Measurements from ENCODE around the gene OR4D9.

OR4D9 gene

GRCh38 chr11:59550368-59550841 lies 39.1 kb downstream of the OR4D9 start:
- peak; percentile 67 to 74 (median 74) for DNase-seq (ENCODE audit: low read depth in 3 of 3, low spot score in 1 of 3)

GRCh38 chr11:59550842-59551658 lies 39.7 kb downstream of the OR4D9 start:
- peak; percentile 44 to 69 (median 68) for DNase-seq (ENCODE audit: low read depth in 3 of 3, low spot score in 1 of 3)

GRCh38 chr11:59551659-59552521 lies 40.6 kb downstream of the OR4D9 start:
- DNase-seq (ENCODE audit: low read depth in 3 of 3, low spot score in 1 of 3): no peak

DNA sequence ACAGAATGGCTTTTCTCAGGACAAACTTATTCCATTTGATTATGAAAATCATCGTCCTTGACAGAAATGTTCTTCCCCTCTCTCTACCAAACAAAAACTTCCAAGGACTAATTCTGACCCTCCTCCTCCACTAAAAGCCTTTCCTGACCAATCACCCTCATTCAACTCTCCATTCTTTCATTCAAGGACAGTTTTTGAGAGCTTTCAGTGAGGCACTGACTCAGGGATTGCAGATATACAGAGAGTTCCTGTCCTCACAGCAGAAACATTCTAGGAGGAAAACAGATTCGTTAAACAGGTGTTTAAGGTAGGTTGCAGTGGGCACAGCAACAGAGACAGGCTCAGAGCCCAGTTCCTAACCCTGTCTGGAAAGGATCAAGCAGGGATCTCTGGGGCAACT lies 41.5 kb downstream of the OR4D9 start:
- no peak for DNase-seq (ENCODE audit: low read depth in 3 of 3, low spot score in 1 of 3)

DNA sequence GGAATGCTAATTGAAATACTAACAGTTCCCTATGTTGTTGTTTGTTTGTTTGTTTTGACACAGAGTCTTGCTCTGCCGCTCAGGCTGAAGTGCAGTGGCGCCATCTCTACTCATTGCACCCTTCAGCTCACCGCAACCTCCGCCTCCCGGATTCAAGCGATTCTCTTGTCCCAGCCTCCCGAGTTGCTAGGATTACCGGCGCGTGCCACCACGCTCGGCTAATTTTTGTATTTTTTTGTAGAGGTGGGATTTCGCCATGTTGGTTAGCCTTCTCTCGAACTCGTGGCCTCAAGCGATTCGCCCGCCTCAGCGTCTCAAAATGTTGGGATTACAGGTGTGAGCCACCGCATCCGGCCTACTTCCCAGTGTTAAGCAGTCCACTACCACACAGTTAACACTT lies 42.0 kb downstream of the OR4D9 start:
- DNase-seq (ENCODE audit: low read depth in 3 of 3, low spot score in 1 of 3): no peak

DNA sequence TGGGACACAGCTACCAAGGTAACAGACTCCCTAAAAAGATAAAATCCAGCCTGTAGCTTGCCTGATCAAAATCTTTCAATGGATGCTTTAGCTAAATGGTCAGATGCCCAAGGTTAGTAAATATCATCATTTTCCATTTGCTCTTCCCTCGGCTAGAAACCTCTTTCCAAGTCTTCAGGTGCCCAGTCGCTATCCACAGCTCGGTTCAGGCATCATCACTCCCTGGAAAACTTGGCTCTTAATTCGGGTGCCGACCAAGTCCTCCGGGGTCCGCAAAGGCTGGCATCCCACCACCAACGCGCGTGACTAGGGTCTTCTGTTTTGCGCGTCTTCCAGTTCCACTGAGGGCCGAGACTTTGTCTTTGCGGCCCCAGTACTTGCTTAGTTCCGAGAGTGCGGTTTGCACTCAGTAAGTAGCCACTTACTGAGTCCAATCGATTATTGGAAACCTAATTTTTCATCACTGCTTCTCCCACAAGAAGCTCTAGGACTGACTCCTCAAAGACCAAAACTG lies 44.3 kb downstream of the OR4D9 start:
- no peak for DNase-seq (ENCODE audit: low read depth in 3 of 3, low spot score in 1 of 3)

GRCh38 chr11:59556115-59556916 lies 45.0 kb downstream of the OR4D9 start:
- DNase-seq (ENCODE audit: low read depth in 3 of 3, low spot score in 1 of 3): peak in 2 of 3 donors; percentile 25 to 69

- DNase-seq (ENCODE audit: low read depth in 3 of 3, low spot score in 1 of 3): no peak
Measured at GRCh38 chr11:59556917-59557348, 45.6 kb downstream of the OR4D9 start.

DNA sequence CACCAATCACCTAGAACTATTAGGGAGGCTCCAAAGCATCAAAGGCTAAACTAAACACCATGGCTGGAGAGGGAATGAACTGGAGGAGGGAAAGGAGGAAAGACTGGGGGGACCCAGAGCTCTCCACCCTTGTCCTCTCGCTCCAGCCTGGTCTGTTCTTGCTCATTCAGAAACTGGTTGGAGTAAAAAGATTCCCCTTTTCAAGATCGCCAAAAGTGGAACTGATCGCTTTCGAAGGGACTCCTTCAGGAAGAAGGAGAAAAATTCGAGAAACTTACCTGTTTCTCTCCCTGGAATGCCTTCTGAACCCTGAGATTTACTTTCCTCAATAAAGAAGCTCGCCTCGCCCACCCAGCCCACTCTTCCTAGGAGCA lies 46.9 kb downstream of the OR4D9 start:
- DNase-seq (ENCODE audit: low read depth in 3 of 3, low spot score in 1 of 3): no peak

GRCh38 chr11:59559886-59560285 lies 48.5 kb downstream of the OR4D9 start:
- no peak for DNase-seq (ENCODE audit: low read depth in 3 of 3, low spot score in 1 of 3)

GRCh38 chr11:59560290-59560701 lies 49.0 kb downstream of the OR4D9 start:
- DNase-seq (ENCODE audit: low read depth in 3 of 3, low spot score in 1 of 3): peak; percentile 42 to 61 (median 51)

DNA sequence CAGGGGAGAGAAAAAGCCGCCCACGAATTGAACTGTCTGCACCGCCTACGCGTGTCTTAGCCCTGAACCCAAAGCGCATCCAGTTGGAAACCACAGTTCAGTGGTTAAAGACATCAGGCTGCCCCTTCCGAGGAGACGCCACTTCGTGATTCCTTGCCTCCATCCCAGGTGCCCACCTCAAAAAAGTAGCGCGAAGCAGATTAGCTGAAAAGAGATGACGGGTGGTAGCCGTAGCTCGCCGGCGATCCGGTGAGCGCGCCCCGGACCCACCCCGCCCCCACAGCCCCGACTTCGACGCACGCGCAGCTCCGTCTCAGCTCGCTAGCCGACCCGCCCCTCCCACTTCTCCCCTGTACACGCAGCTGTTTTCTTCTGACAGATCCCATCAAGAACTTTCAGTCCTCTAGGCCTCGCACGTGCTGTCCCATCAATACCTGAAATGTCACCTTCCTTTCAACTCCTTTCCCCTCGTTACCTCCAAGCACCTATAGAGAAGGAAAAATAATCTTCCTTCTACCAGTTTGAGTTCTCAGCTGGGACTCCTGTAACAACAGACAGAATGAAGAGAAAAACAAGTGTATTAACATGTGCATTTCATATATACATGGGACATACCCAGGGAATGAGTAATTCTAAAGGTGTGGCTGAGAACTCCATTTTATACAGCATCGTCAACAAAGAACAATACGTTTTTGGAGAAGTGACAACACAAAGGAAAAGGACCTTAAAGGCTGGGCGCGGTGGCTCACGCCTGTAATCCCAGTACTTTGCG lies 49.5 kb downstream of the OR4D9 start:
- peak; percentile 52 to 70 (median 66) for DNase-seq (ENCODE audit: low read depth in 3 of 3, low spot score in 1 of 3)

- no peak for DNase-seq (ENCODE audit: low read depth in 3 of 3, low spot score in 1 of 3)
Measured at GRCh38 chr11:59562292-59562691, 51.0 kb downstream of the OR4D9 start.

All from stimulated activated CD4-positive, alpha-beta T cell treated with anti-CD3 and anti-CD28 coated beads, TNF-alpha, amount 100 ng/mL, for 1 hour (primary cell).